HEK293 (cell line): ENCODE data around the gene TEX14.

Experiments used
- BCL11A ChIP-seq: fragments of 450-650 bp; formaldehyde crosslinking; IDR thresholded peaks from 2 replicates; pipeline ENCODE4 v1.5.1; 2016; ENCODE audit warnings: low read depth, missing biosample characterization, missing genetic modification characterization
- BCL11B ChIP-seq: fragments of 450-650 bp; formaldehyde crosslinking; IDR thresholded peaks from 2 replicates; pipeline ENCODE4 v1.5.1; 2016; ENCODE audit warnings: low read depth, missing biosample characterization, missing genetic modification characterization
- GLI2 ChIP-seq: fragments of 450-650 bp; formaldehyde crosslinking; IDR thresholded peaks from 2 replicates; pipeline ENCODE4; 2017; ENCODE audit warnings: missing biosample characterization, missing genetic modification characterization, low read depth, borderline replicate concordance
- KLF1 ChIP-seq: fragments of 450-650 bp; formaldehyde crosslinking; IDR thresholded peaks from 2 replicates; pipeline ENCODE4 v1.5.1; 2016; ENCODE audit warnings: missing biosample characterization, missing genetic modification characterization
- MZF1 ChIP-seq: fragments of 450-650 bp; formaldehyde crosslinking; IDR thresholded peaks from 2 replicates; pipeline ENCODE4 v1.5.1; 2017; ENCODE audit warnings: missing biosample characterization, missing genetic modification characterization, borderline replicate concordance
- SETDB1 ChIP-seq: IDR thresholded peaks from one replicate; pipeline ENCODE4 v1.6.1; 2017; ENCODE audit warnings: mild to moderate bottlenecking, low read length, moderate library complexity, mixed read lengths; ENCODE audit not compliant: insufficient read length
- ZBTB1 ChIP-seq: fragments of 450-650 bp; formaldehyde crosslinking; IDR thresholded peaks from 2 replicates; pipeline ENCODE4 v1.5.1; 2016; ENCODE audit warnings: missing biosample characterization, missing genetic modification characterization
- ZNF175 ChIP-seq: fragments of 450-650 bp; formaldehyde crosslinking; IDR thresholded peaks from 2 replicates; pipeline ENCODE4 v1.5.1; 2016; ENCODE audit warnings: missing biosample characterization, missing genetic modification characterization
- ZNF23 ChIP-seq: fragments of 450-650 bp; formaldehyde crosslinking; IDR thresholded peaks from 2 replicates; pipeline ENCODE4 v1.5.1; 2016; ENCODE audit warnings: missing biosample characterization, missing genetic modification characterization, borderline replicate concordance
- ZNF302 ChIP-seq: fragments of 450-650 bp; formaldehyde crosslinking; IDR thresholded peaks from 2 replicates; pipeline ENCODE4 v1.5.1; 2016; ENCODE audit warnings: missing biosample characterization, missing genetic modification characterization, low read depth
- ZNF394 ChIP-seq: fragments of 450-650 bp; formaldehyde crosslinking; IDR thresholded peaks from 2 replicates; pipeline ENCODE4 v1.5.1; 2016; ENCODE audit warnings: missing biosample characterization, missing genetic modification characterization, mild to moderate bottlenecking, moderate library complexity, borderline replicate concordance
- ZNF510 ChIP-seq: fragments of 450-650 bp; formaldehyde crosslinking; IDR thresholded peaks from 2 replicates; pipeline ENCODE4 v1.5.1; 2018; ENCODE audit warnings: mild to moderate bottlenecking, missing genetic modification characterization, missing biosample characterization; ENCODE audit not compliant: insufficient replicate concordance
- ZNF514 ChIP-seq: fragments of 450-650 bp; formaldehyde crosslinking; IDR thresholded peaks from 2 replicates; pipeline ENCODE4 v1.5.1; 2016; ENCODE audit warnings: missing biosample characterization, missing genetic modification characterization
- ZNF626 ChIP-seq: fragments of 450-650 bp; sonication (Bioruptor Pico); formaldehyde crosslinking; IDR thresholded peaks from 2 replicates; pipeline ENCODE4 v1.5.1; 2018; ENCODE audit warnings: missing biosample characterization, missing genetic modification characterization, inconsistent platforms
- ZNF670 ChIP-seq: fragments of 450-650 bp; formaldehyde crosslinking; IDR thresholded peaks from 2 replicates; pipeline ENCODE4 v1.5.1; 2016; ENCODE audit warnings: missing biosample characterization, missing genetic modification characterization, low read depth
- ZNF747 ChIP-seq: fragments of 450-650 bp; formaldehyde crosslinking; IDR thresholded peaks from 2 replicates; pipeline ENCODE4 v1.5.1; 2016; ENCODE audit warnings: missing biosample characterization, missing genetic modification characterization
- ZNF830 ChIP-seq: fragments of 450-650 bp; IDR thresholded peaks from 2 replicates; pipeline ENCODE4 v1.5.0; 2018; ENCODE audit warnings: missing biosample characterization, missing genetic modification characterization, low read depth, mild to moderate bottlenecking, moderate library complexity
- ZNF837 ChIP-seq: fragments of 450-650 bp; formaldehyde crosslinking; IDR thresholded peaks from 2 replicates; pipeline ENCODE4 v1.5.1; 2016; ENCODE audit warnings: missing biosample characterization, missing genetic modification characterization
- ZNF843 ChIP-seq: fragments of 450-650 bp; formaldehyde crosslinking; IDR thresholded peaks from 2 replicates; pipeline ENCODE4 v1.5.1; 2016; ENCODE audit warnings: missing biosample characterization, missing genetic modification characterization
- TF ChIP-seq, protein P1 (sequence below): fragments of 450-650 bp; formaldehyde crosslinking; IDR thresholded peaks from 2 replicates; pipeline ENCODE4 v1.5.1; 2017; ENCODE audit warnings: missing biosample characterization, mild to moderate bottlenecking, missing genetic modification characterization, moderate library complexity
- TF ChIP-seq, protein P2 (sequence below): fragments of 450-650 bp; formaldehyde crosslinking; IDR thresholded peaks from 2 replicates; pipeline ENCODE4 v1.5.1; 2017; ENCODE audit warnings: missing biosample characterization, missing genetic modification characterization
- TF ChIP-seq, protein P3 (sequence below): fragments of 450-650 bp; formaldehyde crosslinking; IDR thresholded peaks from 2 replicates; pipeline ENCODE4 v1.5.0; 2017; ENCODE audit warnings: missing biosample characterization, missing genetic modification characterization, borderline replicate concordance
- TF ChIP-seq, protein P4 (sequence below): fragments of 450-650 bp; formaldehyde crosslinking; conservative IDR thresholded peaks from 2 replicates; pipeline ENCODE4 v1.5.1; 2016; ENCODE audit warnings: low read depth, missing biosample characterization, missing genetic modification characterization

Gene TEX14

DNA sequence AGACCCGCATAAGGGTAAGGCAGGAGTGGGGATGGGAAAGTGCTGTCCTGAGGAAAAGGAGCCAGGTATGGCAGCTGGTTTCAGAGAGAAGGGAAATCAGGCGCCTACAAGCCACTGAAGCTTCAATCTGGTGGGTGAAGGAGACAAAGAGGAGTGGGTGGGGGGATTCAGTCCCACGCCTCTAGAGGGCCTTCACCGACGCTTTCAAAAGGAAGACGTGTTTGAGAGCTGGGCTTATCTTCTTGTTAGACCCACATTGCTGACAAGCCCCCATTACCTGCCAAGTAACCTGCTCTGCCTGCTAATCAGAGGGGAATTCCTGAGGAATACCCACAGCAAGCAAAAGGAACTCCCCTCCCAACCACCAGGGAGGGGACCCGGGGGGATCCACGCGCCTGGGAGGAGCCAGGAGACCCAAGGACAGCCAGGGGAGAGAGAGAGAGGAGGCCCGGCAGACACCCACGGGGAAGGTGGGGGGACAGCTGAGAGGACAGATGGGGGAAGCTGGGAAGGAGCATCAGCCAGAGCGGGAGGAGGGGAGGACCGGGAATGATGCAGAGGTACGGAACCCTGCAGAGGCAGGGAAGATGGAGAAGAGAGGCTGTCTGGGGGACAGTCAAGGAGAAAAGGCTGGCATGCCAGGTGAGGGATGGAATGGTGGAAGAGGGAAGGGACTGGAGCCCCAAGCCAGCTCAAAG, 178.4 kb downstream of the TEX14 start (continued):
- TF ChIP-seq, protein P1, sequence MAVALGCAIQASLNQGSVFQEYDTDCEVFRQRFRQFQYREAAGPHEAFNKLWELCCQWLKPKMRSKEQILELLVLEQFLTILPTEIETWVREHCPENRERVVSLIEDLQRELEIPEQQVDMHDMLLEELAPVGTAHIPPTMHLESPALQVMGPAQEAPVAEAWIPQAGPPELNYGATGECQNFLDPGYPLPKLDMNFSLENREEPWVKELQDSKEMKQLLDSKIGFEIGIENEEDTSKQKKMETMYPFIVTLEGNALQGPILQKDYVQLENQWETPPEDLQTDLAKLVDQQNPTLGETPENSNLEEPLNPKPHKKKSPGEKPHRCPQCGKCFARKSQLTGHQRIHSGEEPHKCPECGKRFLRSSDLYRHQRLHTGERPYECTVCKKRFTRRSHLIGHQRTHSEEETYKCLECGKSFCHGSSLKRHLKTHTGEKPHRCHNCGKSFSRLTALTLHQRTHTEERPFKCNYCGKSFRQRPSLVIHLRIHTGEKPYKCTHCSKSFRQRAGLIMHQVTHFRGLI (tag by site-specific recombination): no peak
- TF ChIP-seq, protein P2, sequence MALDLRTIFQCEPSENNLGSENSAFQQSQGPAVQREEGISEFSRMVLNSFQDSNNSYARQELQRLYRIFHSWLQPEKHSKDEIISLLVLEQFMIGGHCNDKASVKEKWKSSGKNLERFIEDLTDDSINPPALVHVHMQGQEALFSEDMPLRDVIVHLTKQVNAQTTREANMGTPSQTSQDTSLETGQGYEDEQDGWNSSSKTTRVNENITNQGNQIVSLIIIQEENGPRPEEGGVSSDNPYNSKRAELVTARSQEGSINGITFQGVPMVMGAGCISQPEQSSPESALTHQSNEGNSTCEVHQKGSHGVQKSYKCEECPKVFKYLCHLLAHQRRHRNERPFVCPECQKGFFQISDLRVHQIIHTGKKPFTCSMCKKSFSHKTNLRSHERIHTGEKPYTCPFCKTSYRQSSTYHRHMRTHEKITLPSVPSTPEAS (tag by site-specific recombination): no peak
- TF ChIP-seq ZNF626 (no peak), ZNF23 (tag by site-specific recombination) (no peak), ZBTB1 (no peak), ZNF175 (no peak), BCL11B (no peak), ZNF747 (tag by site-specific recombination) (no peak), ZNF843 (tag by site-specific recombination) (no peak), ZNF837 (tag by site-specific recombination) (no peak), MZF1 (tag by site-specific recombination) (no peak), ZNF510 (tag by site-specific recombination) (no peak), GLI2 (no peak), ZNF670 (no peak), ZNF302 (tag by site-specific recombination) (no peak), ZNF514 (tag by site-specific recombination) (no peak), ZNF394 (tag by site-specific recombination) (no peak), BCL11A (no peak), SETDB1 (no peak), ZNF830 (tag by site-specific recombination) (no peak), KLF1 (no peak)
- TF ChIP-seq, protein P3, sequence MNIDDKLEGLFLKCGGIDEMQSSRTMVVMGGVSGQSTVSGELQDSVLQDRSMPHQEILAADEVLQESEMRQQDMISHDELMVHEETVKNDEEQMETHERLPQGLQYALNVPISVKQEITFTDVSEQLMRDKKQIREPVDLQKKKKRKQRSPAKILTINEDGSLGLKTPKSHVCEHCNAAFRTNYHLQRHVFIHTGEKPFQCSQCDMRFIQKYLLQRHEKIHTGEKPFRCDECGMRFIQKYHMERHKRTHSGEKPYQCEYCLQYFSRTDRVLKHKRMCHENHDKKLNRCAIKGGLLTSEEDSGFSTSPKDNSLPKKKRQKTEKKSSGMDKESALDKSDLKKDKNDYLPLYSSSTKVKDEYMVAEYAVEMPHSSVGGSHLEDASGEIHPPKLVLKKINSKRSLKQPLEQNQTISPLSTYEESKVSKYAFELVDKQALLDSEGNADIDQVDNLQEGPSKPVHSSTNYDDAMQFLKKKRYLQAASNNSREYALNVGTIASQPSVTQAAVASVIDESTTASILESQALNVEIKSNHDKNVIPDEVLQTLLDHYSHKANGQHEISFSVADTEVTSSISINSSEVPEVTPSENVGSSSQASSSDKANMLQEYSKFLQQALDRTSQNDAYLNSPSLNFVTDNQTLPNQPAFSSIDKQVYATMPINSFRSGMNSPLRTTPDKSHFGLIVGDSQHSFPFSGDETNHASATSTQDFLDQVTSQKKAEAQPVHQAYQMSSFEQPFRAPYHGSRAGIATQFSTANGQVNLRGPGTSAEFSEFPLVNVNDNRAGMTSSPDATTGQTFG (tag by site-specific recombination): no peak
- TF ChIP-seq, protein P4, sequence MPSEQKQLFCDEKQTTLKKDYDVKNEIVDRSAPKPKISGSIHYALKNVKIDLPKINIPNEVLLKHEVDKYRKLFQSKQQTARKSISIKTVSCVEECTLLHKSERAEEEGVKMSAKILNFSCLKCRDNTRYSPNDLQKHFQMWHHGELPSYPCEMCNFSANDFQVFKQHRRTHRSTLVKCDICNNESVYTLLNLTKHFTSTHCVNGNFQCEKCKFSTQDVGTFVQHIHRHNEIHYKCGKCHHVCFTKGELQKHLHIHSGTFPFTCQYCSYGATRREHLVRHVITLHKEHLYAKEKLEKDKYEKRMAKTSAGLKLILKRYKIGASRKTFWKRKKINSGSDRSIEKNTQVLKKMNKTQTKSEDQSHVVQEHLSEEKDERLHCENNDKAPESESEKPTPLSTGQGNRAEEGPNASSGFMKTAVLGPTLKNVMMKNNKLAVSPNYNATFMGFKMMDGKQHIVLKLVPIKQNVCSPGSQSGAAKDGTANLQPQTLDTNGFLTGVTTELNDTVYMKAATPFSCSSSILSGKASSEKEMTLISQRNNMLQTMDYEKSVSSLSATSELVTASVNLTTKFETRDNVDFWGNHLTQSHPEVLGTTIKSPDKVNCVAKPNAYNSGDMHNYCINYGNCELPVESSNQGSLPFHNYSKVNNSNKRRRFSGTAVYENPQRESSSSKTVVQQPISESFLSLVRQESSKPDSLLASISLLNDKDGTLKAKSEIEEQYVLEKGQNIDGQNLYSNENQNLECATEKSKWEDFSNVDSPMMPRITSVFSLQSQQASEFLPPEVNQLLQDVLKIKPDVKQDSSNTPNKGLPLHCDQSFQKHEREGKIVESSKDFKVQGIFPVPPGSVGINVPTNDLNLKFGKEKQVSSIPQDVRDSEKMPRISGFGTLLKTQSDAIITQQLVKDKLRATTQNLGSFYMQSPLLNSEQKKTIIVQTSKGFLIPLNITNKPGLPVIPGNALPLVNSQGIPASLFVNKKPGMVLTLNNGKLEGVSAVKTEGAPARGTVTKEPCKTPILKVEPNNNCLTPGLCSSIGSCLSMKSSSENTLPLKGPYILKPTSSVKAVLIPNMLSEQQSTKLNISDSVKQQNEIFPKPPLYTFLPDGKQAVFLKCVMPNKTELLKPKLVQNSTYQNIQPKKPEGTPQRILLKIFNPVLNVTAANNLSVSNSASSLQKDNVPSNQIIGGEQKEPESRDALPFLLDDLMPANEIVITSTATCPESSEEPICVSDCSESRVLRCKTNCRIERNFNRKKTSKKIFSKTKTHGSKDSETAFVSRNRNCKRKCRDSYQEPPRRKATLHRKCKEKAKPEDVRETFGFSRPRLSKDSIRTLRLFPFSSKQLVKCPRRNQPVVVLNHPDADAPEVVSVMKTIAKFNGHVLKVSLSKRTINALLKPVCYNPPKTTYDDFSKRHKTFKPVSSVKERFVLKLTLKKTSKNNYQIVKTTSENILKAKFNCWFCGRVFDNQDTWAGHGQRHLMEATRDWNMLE: no peak
